ENCODE data around the gene SLC39A7.

Gene SLC39A7

GRCh38 chr6:33194431-33194979 lies 6.2 kb upstream of the SLC39A7 start:
- DNase-seq, result no peak
- H4K91ac ChIP-seq (ENCODE audit: low read depth, low read length), result no peak overlapping the region
- no peak overlapping the region for H2AFZ ChIP-seq (ENCODE audit: insufficient read depth, low read length, poor library complexity)
- no peak overlapping the region for H3K4me3 ChIP-seq (ENCODE audit: low read depth, low read length)
- H4K12ac ChIP-seq (ENCODE audit: low read depth, low read length), result no peak overlapping the region
- no peak overlapping the region for H4K8ac ChIP-seq (ENCODE audit: low read depth, low read length)
- no peak overlapping the region for H3K14ac ChIP-seq (ENCODE audit: low read length)
- H3K27me3 ChIP-seq (ENCODE audit: insufficient read depth, low read length), result peaks cover 7% of the 10 kb centered on the region
- WGBS (ENCODE audit: extremely low coverage, insufficient coverage, insufficient read length), result no CpG with 5 or more reads among the region's 8 CpGs
- no peak overlapping the region for H3K23ac ChIP-seq (ENCODE audit: low read length)
- no peak overlapping the region for H3K27ac ChIP-seq (ENCODE audit: low read depth, low read length)
- peaks cover 20 to 24% of the 10 kb centered on the region in 2 experiments for H3K4me1 ChIP-seq (ENCODE audit: control insufficient read depth in 1 of 2, insufficient read depth in 2 of 2, low read length in 2 of 2)
- peaks cover 18 to 21% of the 10 kb centered on the region in 2 experiments for H3K36me3 ChIP-seq (ENCODE audit: control insufficient read depth in 1 of 2, insufficient read depth in 2 of 2, low read length in 2 of 2)
- H3K9me3 ChIP-seq (ENCODE audit: insufficient read depth, low read depth, low read length), result no peaks in the 10 kb centered on the region
- no peak overlapping the region for H2BK12ac ChIP-seq (ENCODE audit: low read length)
- H2BK120ac ChIP-seq (ENCODE audit: insufficient read depth, low read length, poor library complexity), result no peak overlapping the region
- no peak overlapping the region for H2AK5ac ChIP-seq (ENCODE audit: low read length)
- no peak overlapping the region for H3K4ac ChIP-seq (ENCODE audit: low read depth, low read length)
- no peak overlapping the region for H3K9ac ChIP-seq (ENCODE audit: low read length)
- no peak overlapping the region for H3K18ac ChIP-seq (ENCODE audit: low read length)
- no peaks in the 10 kb centered on the region for H3K79me2 ChIP-seq (ENCODE audit: control insufficient read depth, insufficient read depth, low read length, poor library complexity)
- peaks cover 6% of the 10 kb centered on the region for H3K79me1 ChIP-seq (ENCODE audit: low read length)
- H3K4me2 ChIP-seq (ENCODE audit: low read length), result no peak overlapping the region
- H2BK5ac ChIP-seq (ENCODE audit: low read depth, low read length, poor library complexity), result no peak overlapping the region

GRCh38 chr6:33195304-33196165 lies 5.1 kb upstream of the SLC39A7 start:
- H2BK5ac ChIP-seq (ENCODE audit: low read depth, low read length, poor library complexity), result no peak overlapping the region
- H2BK12ac ChIP-seq (ENCODE audit: low read length), result no peak overlapping the region
- peaks cover 23 to 26% of the 10 kb centered on the region in 2 experiments for H3K4me1 ChIP-seq (ENCODE audit: control insufficient read depth in 1 of 2, insufficient read depth in 2 of 2, low read length in 2 of 2)
- H3K4me3 ChIP-seq (ENCODE audit: low read depth, low read length), result no peak overlapping the region
- peaks cover 18 to 21% of the 10 kb centered on the region in 2 experiments for H3K36me3 ChIP-seq (ENCODE audit: control insufficient read depth in 1 of 2, insufficient read depth in 2 of 2, low read length in 2 of 2)
- no peak overlapping the region for H3K23ac ChIP-seq (ENCODE audit: low read length)
- H3K79me1 ChIP-seq (ENCODE audit: low read length), result peaks cover 10% of the 10 kb centered on the region
- no peak overlapping the region for H2AK5ac ChIP-seq (ENCODE audit: low read length)
- no peaks in the 10 kb centered on the region for H3K9me3 ChIP-seq (ENCODE audit: insufficient read depth, low read depth, low read length)
- H3K9ac ChIP-seq (ENCODE audit: low read length), result no peak overlapping the region
- H3K18ac ChIP-seq (ENCODE audit: low read length), result no peak overlapping the region
- H3K27me3 ChIP-seq (ENCODE audit: insufficient read depth, low read length), result peaks cover 6% of the 10 kb centered on the region
- no peak overlapping the region for H2AFZ ChIP-seq (ENCODE audit: insufficient read depth, low read length, poor library complexity)
- no peak overlapping the region for H4K8ac ChIP-seq (ENCODE audit: low read depth, low read length)
- no peak for DNase-seq
- no peak overlapping the region for H4K91ac ChIP-seq (ENCODE audit: low read depth, low read length)
- no peak overlapping the region for H3K14ac ChIP-seq (ENCODE audit: low read length)
- no peak overlapping the region for H3K27ac ChIP-seq (ENCODE audit: low read depth, low read length)
- no CpG with 5 or more reads among the region's 15 CpGs for WGBS (ENCODE audit: extremely low coverage, insufficient coverage, insufficient read length)
- no peak overlapping the region for H3K4me2 ChIP-seq (ENCODE audit: low read length)
- no peak overlapping the region for H2BK120ac ChIP-seq (ENCODE audit: insufficient read depth, low read length, poor library complexity)
- no peak overlapping the region for H3K4ac ChIP-seq (ENCODE audit: low read depth, low read length)
- H3K79me2 ChIP-seq (ENCODE audit: control insufficient read depth, insufficient read depth, low read length, poor library complexity), result peaks cover 5% of the 10 kb centered on the region
- H4K12ac ChIP-seq (ENCODE audit: low read depth, low read length), result no peak overlapping the region

GRCh38 chr6:33197431-33198048 lies 3.1 kb upstream of the SLC39A7 start:
- Histone ChIP-seq H4K12ac (ENCODE audit: low read depth, low read length) (no peak overlapping the region), H3K27ac (ENCODE audit: low read depth, low read length) (no peak overlapping the region), H3K36me3 (ENCODE audit: control insufficient read depth in 1 of 2, insufficient read depth in 2 of 2, low read length in 2 of 2) (peaks cover 30 to 33% of the 10 kb centered on the region in 2 experiments), H2AK5ac (ENCODE audit: low read length) (no peak overlapping the region), H3K4me1 (ENCODE audit: control insufficient read depth in 1 of 2, insufficient read depth in 2 of 2, low read length in 2 of 2) (peaks cover 24% of the 10 kb centered on the region in 2 experiments), H2AFZ (ENCODE audit: insufficient read depth, low read length, poor library complexity) (no peak overlapping the region), H3K9me3 (ENCODE audit: insufficient read depth, low read depth, low read length) (peaks cover 3% of the 10 kb centered on the region), H4K8ac (ENCODE audit: low read depth, low read length) (no peak overlapping the region), H3K14ac (ENCODE audit: low read length) (no peak overlapping the region), H3K4ac (ENCODE audit: low read depth, low read length) (no peak overlapping the region), H3K79me2 (ENCODE audit: control insufficient read depth, insufficient read depth, low read length, poor library complexity) (peaks cover 17% of the 10 kb centered on the region), H3K4me2 (ENCODE audit: low read length) (no peak overlapping the region), H3K4me3 (ENCODE audit: low read depth, low read length) (no peak overlapping the region), H3K79me1 (ENCODE audit: low read length) (peaks cover 15% of the 10 kb centered on the region), H4K91ac (ENCODE audit: low read depth, low read length) (no peak overlapping the region), H2BK12ac (ENCODE audit: low read length) (no peak overlapping the region), H3K27me3 (ENCODE audit: insufficient read depth, low read length) (peaks cover 5% of the 10 kb centered on the region), H2BK5ac (ENCODE audit: low read depth, low read length, poor library complexity) (no peak overlapping the region), H3K23ac (ENCODE audit: low read length) (no peak overlapping the region), H3K18ac (ENCODE audit: low read length) (no peak overlapping the region), H2BK120ac (ENCODE audit: insufficient read depth, low read length, poor library complexity) (no peak overlapping the region), H3K9ac (ENCODE audit: low read length) (no peak overlapping the region)
- no CpG with 5 or more reads among the region's 12 CpGs for WGBS (ENCODE audit: extremely low coverage, insufficient coverage, insufficient read length)
- DNase-seq, result peak; percentile 39 to 76

GRCh38 chr6:33198159-33198852 lies 2.4 kb upstream of the SLC39A7 start:
- Histone ChIP-seq H3K79me2 (ENCODE audit: control insufficient read depth, insufficient read depth, low read length, poor library complexity) (peaks cover 17% of the 10 kb centered on the region), H3K4me3 (ENCODE audit: low read depth, low read length) (no peak overlapping the region), H4K8ac (ENCODE audit: low read depth, low read length) (no peak overlapping the region), H2BK5ac (ENCODE audit: low read depth, low read length, poor library complexity) (no peak overlapping the region), H2BK120ac (ENCODE audit: insufficient read depth, low read length, poor library complexity) (no peak overlapping the region), H2BK12ac (ENCODE audit: low read length) (no peak overlapping the region), H4K12ac (ENCODE audit: low read depth, low read length) (no peak overlapping the region), H3K4ac (ENCODE audit: low read depth, low read length) (no peak overlapping the region), H2AFZ (ENCODE audit: insufficient read depth, low read length, poor library complexity) (no peak overlapping the region), H3K4me2 (ENCODE audit: low read length) (no peak overlapping the region), H3K14ac (ENCODE audit: low read length) (no peak overlapping the region), H3K9ac (ENCODE audit: low read length) (no peak overlapping the region), H3K9me3 (ENCODE audit: insufficient read depth, low read depth, low read length) (peaks cover 3% of the 10 kb centered on the region), H3K36me3 (ENCODE audit: control insufficient read depth in 1 of 2, insufficient read depth in 2 of 2, low read length in 2 of 2) (peaks cover 37 to 38% of the 10 kb centered on the region in 2 experiments), H3K79me1 (ENCODE audit: low read length) (peaks cover 11% of the 10 kb centered on the region), H3K27me3 (ENCODE audit: insufficient read depth, low read length) (no peaks in the 10 kb centered on the region), H3K18ac (ENCODE audit: low read length) (no peak overlapping the region), H3K27ac (ENCODE audit: low read depth, low read length) (no peak overlapping the region), H4K91ac (ENCODE audit: low read depth, low read length) (no peak overlapping the region), H3K23ac (ENCODE audit: low read length) (no peak overlapping the region), H3K4me1 (ENCODE audit: control insufficient read depth in 1 of 2, insufficient read depth in 2 of 2, low read length in 2 of 2) (peaks cover 18% of the 10 kb centered on the region in 2 experiments), H2AK5ac (ENCODE audit: low read length) (no peak overlapping the region)
- no peak for DNase-seq
- WGBS (ENCODE audit: extremely low coverage, insufficient coverage, insufficient read length), result no CpG with 5 or more reads among the region's 6 CpGs

Measured in trophoblast cell (in vitro differentiated cells and primary cell).